Neuronal stem cell (in vitro differentiated cells): ENCODE data around the gene CDH11.

Experiments used
- DNase-seq: peaks from one replicate; pipeline ENCODE4 v3.0.0-alpha.2; 2013; ENCODE audit warnings: low spot score
- H2AFZ ChIP-seq: one replicate; pipeline ENCODE4 v1.6.1; 2013; ENCODE audit warnings: mild to moderate bottlenecking, low read length, inconsistent platforms
- H2AK5ac ChIP-seq: 2 replicates; pipeline ENCODE4 v1.6.1; 2013; ENCODE audit warnings: low read depth, mild to moderate bottlenecking, inconsistent platforms, low read length, moderate library complexity, mixed read lengths
- H2BK120ac ChIP-seq: 2 replicates; pipeline ENCODE4 v1.6.1; 2013; ENCODE audit warnings: low read depth, mild to moderate bottlenecking, inconsistent platforms, low read length, moderate library complexity, mixed read lengths
- H2BK12ac ChIP-seq: one replicate; pipeline ENCODE4 v1.6.1; 2013; ENCODE audit warnings: low read length, inconsistent platforms
- H2BK15ac ChIP-seq: 2 replicates; pipeline ENCODE4 v1.6.1; 2013; ENCODE audit warnings: mild to moderate bottlenecking, low read length, inconsistent platforms, mixed read lengths
- H2BK5ac ChIP-seq: one replicate; pipeline ENCODE4 v1.6.1; 2013; ENCODE audit warnings: inconsistent platforms, mild to moderate bottlenecking, low read length, moderate library complexity
- H3K14ac ChIP-seq: one replicate; pipeline ENCODE4 v1.6.1; 2013; ENCODE audit warnings: low read length, inconsistent platforms
- H3K18ac ChIP-seq: 2 replicates; pipeline ENCODE4 v1.6.1; 2013; ENCODE audit warnings: low read length, inconsistent platforms
- H3K23ac ChIP-seq: 2 replicates; pipeline ENCODE4 v1.6.1; 2013; ENCODE audit warnings: low read depth, mild to moderate bottlenecking, mixed read lengths, low read length, inconsistent platforms; ENCODE audit not compliant: poor library complexity
- H3K27ac ChIP-seq: replicated peaks from 3 replicates; pipeline ENCODE4 v1.5.1; 2013; ENCODE audit warnings: low read length, inconsistent platforms
- H3K27me3 ChIP-seq, 3 experiments: 2 replicates each; pipeline ENCODE4 v1.6.1; 2013; ENCODE audit warnings: low read length in 3 of 3, mild to moderate bottlenecking in 2 of 3, inconsistent platforms in 1 of 3, low read depth in 1 of 3, mixed read lengths in 1 of 3, moderate library complexity in 1 of 3; ENCODE audit not compliant: control insufficient read depth in 3 of 3, insufficient read depth in 3 of 3
- H3K36me3 ChIP-seq, 2 donors: replicated peaks in 1 of 2; 2 replicates each; pipeline ENCODE4 v1.6.1; 2013; ENCODE audit warnings: low read length in 2 of 2; ENCODE audit not compliant: control insufficient read depth in 2 of 2, insufficient read depth in 2 of 2
- H3K4ac ChIP-seq: 2 replicates; pipeline ENCODE4 v1.6.1; 2013; ENCODE audit warnings: inconsistent platforms, mild to moderate bottlenecking, low read length, moderate library complexity
- H3K4me1 ChIP-seq, 2 donors: 1 replicate in 1 of 2; 2 replicates in 1 of 2; pipeline ENCODE4 v1.6.1; 2013; ENCODE audit warnings: low read length in 2 of 2, low read depth in 1 of 2; ENCODE audit not compliant: control insufficient read depth in 2 of 2, insufficient read depth in 1 of 2
- H3K4me2 ChIP-seq: one replicate; pipeline ENCODE4 v1.6.1; 2013; ENCODE audit warnings: mild to moderate bottlenecking, low read length, inconsistent platforms; ENCODE audit not compliant: insufficient read depth, poor library complexity, severe bottlenecking
- H3K4me3 ChIP-seq, 2 donors: 2 replicates each; pipeline ENCODE4 v1.5.1; 2013; ENCODE audit warnings: low read length in 2 of 2, mild to moderate bottlenecking in 2 of 2, inconsistent platforms in 1 of 2, moderate library complexity in 1 of 2
- H3K79me1 ChIP-seq: one replicate; pipeline ENCODE4 v1.6.1; 2013; ENCODE audit warnings: low read depth, mild to moderate bottlenecking, inconsistent platforms, low read length, moderate library complexity
- H3K9ac ChIP-seq: one replicate; pipeline ENCODE4 v1.6.1; 2013; ENCODE audit warnings: mild to moderate bottlenecking, low read depth, low read length, inconsistent platforms; ENCODE audit not compliant: poor library complexity
- H3K9me3 ChIP-seq, 2 donors: replicated peaks in 1 of 2; 2 replicates each; pipeline versions ENCODE3 to v1.6.1; 2013; ENCODE audit warnings: low read length in 2 of 2, mild to moderate bottlenecking in 2 of 2, inconsistent platforms in 1 of 2, low read depth in 1 of 2, mixed read lengths in 1 of 2, moderate library complexity in 1 of 2; ENCODE audit not compliant: control insufficient read depth in 2 of 2, insufficient read depth in 1 of 2
- H4K8ac ChIP-seq: one replicate; pipeline ENCODE4 v1.6.1; 2013; ENCODE audit warnings: low read depth, mild to moderate bottlenecking, inconsistent platforms, low read length, moderate library complexity
- H4K91ac ChIP-seq: one replicate; pipeline ENCODE4 v1.6.1; 2013; ENCODE audit warnings: low read length, low read depth, mild to moderate bottlenecking, inconsistent platforms; ENCODE audit not compliant: poor library complexity
- WGBS, 2 donors: extraction: QIAGEN DNeasy Blood & Tissue Kit; methylation state at CpG; one replicate each; pipeline ENCODE4 v1.1.7; 2013; ENCODE audit warnings: missing lambda C conversion rate in 2 of 2, mixed read lengths in 1 of 2; ENCODE audit not compliant: insufficient read length in 2 of 2, insufficient replicate concordance in 1 of 2; ENCODE audit errors: extremely low coverage in 2 of 2; 5-methylcytosine and 5-hydroxymethylcytosine counted together

The CDH11 gene

GRCh38 chr16:64919141-64919540 lies 202.7 kb downstream of the CDH11 start:
- Histone ChIP-seq H2BK12ac (no peak overlapping the region), H3K4me2 (no peak overlapping the region), H3K4me3 (no peak overlapping the region), H4K8ac (no peak overlapping the region), H2BK120ac (no peak overlapping the region), H3K4me1 (no peaks in the 10 kb centered on the region), H3K27ac (no peak overlapping the region), H3K18ac (no peak overlapping the region), H3K36me3 (no peaks in the 10 kb centered on the region), H3K23ac (no peak overlapping the region), H3K9ac (no peak overlapping the region), H3K27me3 (no peaks in the 10 kb centered on the region), H2AK5ac (no peak overlapping the region), H3K4ac (no peak overlapping the region), H4K91ac (no peak overlapping the region), H3K14ac (no peak overlapping the region), H2BK5ac (no peak overlapping the region), H2BK15ac (no peak overlapping the region), H2AFZ (no peak overlapping the region), H3K79me1 (no peaks in the 10 kb centered on the region), H3K9me3 (no peaks in the 10 kb centered on the region)
- WGBS, 2 donors, result no CpG with 5 or more reads among the region's 1 CpG
- DNase-seq, result no peak

- Histone ChIP-seq H4K8ac (no peak overlapping the region), H2AFZ (no peak overlapping the region), H3K18ac (no peak overlapping the region), H3K9ac (no peak overlapping the region), H2BK12ac (no peak overlapping the region), H2BK120ac (no peak overlapping the region), H3K14ac (no peak overlapping the region), H3K79me1 (no peaks in the 10 kb centered on the region), H3K27me3 (no peaks in the 10 kb centered on the region), H3K4me3 (no peak overlapping the region), H2AK5ac (no peak overlapping the region), H3K27ac (no peak overlapping the region), H3K23ac (no peak overlapping the region), H3K36me3 (no peaks in the 10 kb centered on the region), H3K4me1 (no peaks in the 10 kb centered on the region), H2BK5ac (no peak overlapping the region), H2BK15ac (no peak overlapping the region), H4K91ac (no peak overlapping the region), H3K4ac (no peak overlapping the region), H3K9me3 (no peaks in the 10 kb centered on the region), H3K4me2 (no peak overlapping the region)
- DNase-seq, result no peak
- WGBS, 2 donors, result no CpG with 5 or more reads among the region's 2 CpGs
Observed at GRCh38 chr16:64916051-64916450, 205.8 kb downstream of the CDH11 start.

- Histone ChIP-seq H3K27ac (no peak overlapping the region), H3K9ac (no peak overlapping the region), H4K8ac (no peak overlapping the region), H3K14ac (no peak overlapping the region), H2BK15ac (no peak overlapping the region), H2BK5ac (no peak overlapping the region), H2AK5ac (no peak overlapping the region), H3K18ac (no peak overlapping the region), H4K91ac (no peak overlapping the region), H3K27me3 (no peaks in the 10 kb centered on the region), H3K79me1 (no peaks in the 10 kb centered on the region), H3K36me3 (no peaks in the 10 kb centered on the region), H2AFZ (no peak overlapping the region), H3K4me3 (no peak overlapping the region), H2BK12ac (no peak overlapping the region), H3K9me3 (no peaks in the 10 kb centered on the region), H3K4me1 (peaks cover 0 to 2% of the 10 kb centered on the region in 2 donors), H3K4ac (no peak overlapping the region), H3K4me2 (no peak overlapping the region), H2BK120ac (no peak overlapping the region), H3K23ac (no peak overlapping the region)
- no peak for DNase-seq
- WGBS, 2 donors, result no CpG with 5 or more reads among the region's 6 CpGs
Observed at GRCh38 chr16:64910356-64910755, 211.5 kb downstream of the CDH11 start.

GRCh38 chr16:64907844-64908243 lies 214.0 kb downstream of the CDH11 start:
- H3K36me3 ChIP-seq, result no peaks in the 10 kb centered on the region
- no peak for DNase-seq
- no peak overlapping the region for H2BK12ac ChIP-seq
- no peak overlapping the region for H4K8ac ChIP-seq
- H3K4me2 ChIP-seq, result no peak overlapping the region
- H3K14ac ChIP-seq, result no peak overlapping the region
- H4K91ac ChIP-seq, result no peak overlapping the region
- no peak overlapping the region for H3K18ac ChIP-seq
- no peak overlapping the region for H2BK15ac ChIP-seq
- H2AK5ac ChIP-seq, result no peak overlapping the region
- no CpG with 5 or more reads among the region's 5 CpGs for WGBS, 2 donors
- no peaks in the 10 kb centered on the region for H3K9me3 ChIP-seq
- H3K27ac ChIP-seq, result no peak overlapping the region
- H3K79me1 ChIP-seq, result no peaks in the 10 kb centered on the region
- no peak overlapping the region for H2AFZ ChIP-seq
- H3K23ac ChIP-seq, result no peak overlapping the region
- H2BK120ac ChIP-seq, result no peak overlapping the region
- no peak overlapping the region for H3K4me3 ChIP-seq
- no peak overlapping the region for H3K4ac ChIP-seq
- no peak overlapping the region for H2BK5ac ChIP-seq
- no peaks in the 10 kb centered on the region for H3K27me3 ChIP-seq
- H3K4me1 ChIP-seq, result peaks cover 0 to 2% of the 10 kb centered on the region in 2 donors
- H3K9ac ChIP-seq, result no peak overlapping the region
